ENCODE data around the gene NOTCH3.

- TF ChIP-seq CTCF (IDR thresholded peaks at IDR 0.05; ENCODE audit: poor library complexity) (no peak), EZH2 (IDR thresholded peaks at IDR 0.05; ENCODE audit: borderline replicate concordance) (no peak)
Observed at GRCh38 chr19:15194938-15195337, 5.9 kb downstream of the NOTCH3 start.
